ENCODE data around the gene TMEM203. TPM values are rescaled to one million over a fixed set of nuclear protein-coding genes. Genes with fewer than 3 reads are reported as not detected.

TMEM203 gene
- total RNA-seq, 1 donor, result 28.9 TPM

Small RNA genes within 50 kb of the gene (small RNA-seq; reads per million reads assigned to genes)
- gene MIR3621, result not detected

Other genes starting within 250 kb of the TMEM203 start
- not detected in 2 replicates for gene PTGDS, start 228.1 kb downstream of the TMEM203 start, total RNA-seq
- not detected in 2 replicates for gene LCNL1, start 222.7 kb downstream of the TMEM203 start, total RNA-seq
- gene PAXX, start 213.2 kb downstream of the TMEM203 start, total RNA-seq, result 14.6 and 19.6 TPM in 2 replicates
- 0.29 and 0.33 TPM in 2 replicates for gene CLIC3, start 209.1 kb downstream of the TMEM203 start, total RNA-seq
- 12.4 and 18.6 TPM in 2 replicates for gene ABCA2, start 177.4 kb downstream of the TMEM203 start, total RNA-seq
- not detected in 2 replicates for gene FUT7, start 173.6 kb downstream of the TMEM203 start, total RNA-seq
- gene NPDC1, start 159.5 kb downstream of the TMEM203 start, total RNA-seq, result 52.6 and 64.7 TPM in 2 replicates
- not detected in 2 replicates for gene ENTPD2, start 151.6 kb downstream of the TMEM203 start, total RNA-seq
- 11.1 and 14.7 TPM in 2 replicates for gene SAPCD2, start 135.1 kb downstream of the TMEM203 start, total RNA-seq
- 19.9 and 21.5 TPM in 2 replicates for gene UAP1L1, start 128.1 kb downstream of the TMEM203 start, total RNA-seq
- gene MAN1B1, start 118.7 kb downstream of the TMEM203 start, total RNA-seq, result 65.8 and 69.2 TPM in 2 replicates
- 70.4 and 103 TPM in 2 replicates for gene DPP7, start 90.9 kb downstream of the TMEM203 start, total RNA-seq
- gene GRIN1, start 66.5 kb downstream of the TMEM203 start, total RNA-seq, result 0.10 TPM in 1 of 2 replicates, not detected in the other
- gene LRRC26, start 35.6 kb downstream of the TMEM203 start, total RNA-seq, result not detected in 2 replicates
- gene TMEM210, start 33.6 kb downstream of the TMEM203 start, total RNA-seq, result not detected in 2 replicates
- gene ANAPC2, start 17.1 kb downstream of the TMEM203 start, total RNA-seq, result 30.1 and 37.6 TPM in 2 replicates
- gene SSNA1, start 17.0 kb downstream of the TMEM203 start, total RNA-seq, result 102 and 108 TPM in 2 replicates
- 9.9 and 10.8 TPM in 2 replicates for gene TPRN, start 4.9 kb downstream of the TMEM203 start, total RNA-seq
- gene NDOR1, start 52 bp upstream of the TMEM203 start, total RNA-seq, result 8.3 and 8.8 TPM in 2 replicates
- 0.19 and 0.65 TPM in 2 replicates for gene RNF208, start 16.6 kb upstream of the TMEM203 start, total RNA-seq
- 0.65 and 0.67 TPM in 2 replicates for gene CYSRT1, start 19.5 kb upstream of the TMEM203 start, total RNA-seq
- under 0.01 and 0.19 TPM in 2 replicates for gene RNF224, start 21.9 kb upstream of the TMEM203 start, total RNA-seq
- gene SLC34A3, start 25.3 kb upstream of the TMEM203 start, total RNA-seq, result not detected in 2 replicates
- 199 and 241 TPM in 2 replicates for gene TUBB4B, start 35.6 kb upstream of the TMEM203 start, total RNA-seq
- gene STPG3, start 45.6 kb upstream of the TMEM203 start, total RNA-seq, result not detected in 2 replicates
- gene NELFB, start 49.7 kb upstream of the TMEM203 start, total RNA-seq, result 73.9 and 77.1 TPM in 2 replicates
- gene TOR4A, start 72.1 kb upstream of the TMEM203 start, total RNA-seq, result 58.3 and 77.4 TPM in 2 replicates
- 46.7 and 64.3 TPM in 2 replicates for gene NRARP, start 96.6 kb upstream of the TMEM203 start, total RNA-seq
- gene EXD3, start 217.5 kb upstream of the TMEM203 start, total RNA-seq, result 18.1 and 29.1 TPM in 2 replicates
- gene NOXA1, start 217.7 kb upstream of the TMEM203 start, total RNA-seq, result 1.9 and 2.0 TPM in 2 replicates
- gene ENTPD8, start 235.7 kb upstream of the TMEM203 start, total RNA-seq, result 0.33 TPM in 1 of 2 replicates, not detected in the other